IPS-18c (cell line): ENCODE results near the gene GLTPD2.

ENCODE experiments used
- H3K4me3 ChIP-seq: 2 replicates; pipeline ENCODE4 v1.7.0; 2013; ENCODE audit warnings: low read depth, mild to moderate bottlenecking, low read length, moderate library complexity; ENCODE audit not compliant: insufficient read depth
- H3K9me3 ChIP-seq: one replicate; pipeline ENCODE4 v1.6.1; 2013; ENCODE audit warnings: mild to moderate bottlenecking, low read length, moderate library complexity; ENCODE audit not compliant: control insufficient read depth, insufficient read depth

The GLTPD2 gene

DNA sequence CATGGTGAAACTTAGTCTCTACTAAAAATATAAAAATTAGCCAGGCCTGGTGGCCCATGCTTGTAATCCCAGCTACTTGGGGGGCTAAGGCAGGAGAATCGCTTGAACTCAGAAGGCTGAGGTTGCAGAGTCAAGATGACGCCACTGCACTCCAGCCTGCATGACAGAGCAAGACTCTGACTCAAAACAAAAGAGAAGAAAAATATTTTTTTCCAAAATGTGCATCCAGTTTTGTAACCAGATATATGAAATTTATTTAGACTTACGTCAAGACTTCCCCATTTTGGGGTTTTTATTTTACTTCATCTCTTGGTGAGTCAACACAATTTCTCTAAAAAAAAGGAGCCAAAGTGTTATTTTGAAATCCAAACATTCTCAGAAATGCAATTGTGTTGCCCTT, 22.6 kb upstream of the GLTPD2 start:
- no peak overlapping the region for H3K4me3 ChIP-seq
- no peaks in the 10 kb centered on the region for H3K9me3 ChIP-seq

- Histone ChIP-seq H3K4me3 (no peak overlapping the region), H3K9me3 (no peaks in the 10 kb centered on the region)
Measured at GRCh38 chr17:4766723-4767122, 22.0 kb upstream of the GLTPD2 start.

DNA sequence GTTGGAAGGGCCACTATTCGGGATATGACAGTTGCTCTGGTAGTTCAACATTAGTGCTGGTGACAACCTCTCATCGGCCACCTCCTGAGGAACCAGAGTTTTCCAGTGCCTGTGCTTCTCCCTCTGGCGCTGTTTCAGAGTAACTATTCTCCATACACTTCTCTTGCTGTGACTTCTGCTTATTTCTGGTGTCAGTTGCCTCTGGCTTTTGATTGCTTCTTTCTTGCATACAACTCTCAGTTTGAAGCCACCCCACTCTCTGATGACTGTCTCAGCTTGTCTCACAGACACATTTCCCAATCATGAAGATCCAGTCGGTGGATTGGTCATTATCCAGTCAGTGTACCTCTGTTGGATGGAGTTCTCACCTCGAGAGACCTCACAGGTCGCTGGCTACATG, 20.5 kb upstream of the GLTPD2 start:
- Histone ChIP-seq H3K4me3 (no peak overlapping the region), H3K9me3 (no peaks in the 10 kb centered on the region)

- Histone ChIP-seq H3K9me3 (no peaks in the 10 kb centered on the region), H3K4me3 (no peak overlapping the region)
Measured at GRCh38 chr17:4769628-4770027, 19.1 kb upstream of the GLTPD2 start.

DNA sequence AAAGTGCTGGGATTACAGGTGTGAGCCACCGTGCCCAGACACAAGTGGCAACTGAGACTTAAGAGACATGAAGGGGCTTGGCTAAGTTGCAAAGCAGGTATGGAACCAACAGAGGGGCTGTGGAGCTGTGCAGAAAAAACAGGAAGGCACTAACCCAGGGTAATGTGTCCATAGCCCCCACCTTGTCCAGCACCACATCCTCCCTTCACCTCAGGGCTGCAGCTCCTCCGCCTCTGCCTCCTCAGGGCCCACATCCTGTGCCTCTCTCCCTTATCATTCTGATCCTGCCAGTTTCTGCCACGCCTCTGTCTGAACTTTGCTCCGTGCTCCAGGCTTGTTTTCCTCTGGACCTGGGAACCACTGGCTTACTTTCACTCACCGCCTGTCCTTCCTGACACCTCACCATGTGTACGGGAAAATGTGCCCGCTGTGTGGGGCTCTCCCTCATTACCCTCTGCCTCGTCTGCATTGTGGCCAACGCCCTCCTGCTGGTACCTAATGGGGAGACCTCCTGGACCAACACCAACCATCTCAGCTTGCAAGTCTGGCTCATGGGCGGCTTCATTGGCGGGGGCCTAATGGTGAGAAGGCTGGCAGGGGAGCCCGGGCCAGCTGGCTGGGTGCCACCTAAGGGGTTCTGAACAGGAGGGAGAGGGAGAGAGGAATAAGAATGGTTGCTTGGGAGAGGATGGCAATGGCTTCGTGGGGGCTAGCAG, 17.1 kb upstream of the GLTPD2 start, which contains the start of gene TM4SF5:
TSS of gene TM4SF5 (plus strand) at position 368 of the 716 bp plus-strand sequence. CDS start at position 405, 37 bp downstream.
- no peaks in the 10 kb centered on the region for H3K9me3 ChIP-seq
- no peak within 1 kb of the TSS for H3K4me3 ChIP-seq

DNA sequence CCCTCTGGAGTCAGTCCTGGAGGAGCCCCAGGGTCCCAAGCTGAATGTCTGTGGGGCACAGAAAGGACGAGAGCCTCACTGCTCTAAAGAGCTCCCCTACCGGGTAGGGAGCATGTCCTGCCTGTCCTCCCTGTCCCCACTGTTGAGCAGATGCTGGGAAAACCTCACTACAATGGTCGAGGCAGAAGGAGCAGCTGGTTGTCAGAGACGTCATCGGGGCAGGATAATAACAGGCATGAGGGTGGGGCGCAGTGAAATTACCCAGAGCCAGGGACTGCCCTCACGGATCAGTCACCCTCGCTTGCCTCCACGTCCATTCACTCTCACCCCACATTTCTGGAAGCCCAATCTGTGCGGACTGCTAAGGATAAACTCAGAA, 16.5 kb upstream of the GLTPD2 start:
- no peaks in the 10 kb centered on the region for H3K9me3 ChIP-seq
- no peak overlapping the region for H3K4me3 ChIP-seq

DNA sequence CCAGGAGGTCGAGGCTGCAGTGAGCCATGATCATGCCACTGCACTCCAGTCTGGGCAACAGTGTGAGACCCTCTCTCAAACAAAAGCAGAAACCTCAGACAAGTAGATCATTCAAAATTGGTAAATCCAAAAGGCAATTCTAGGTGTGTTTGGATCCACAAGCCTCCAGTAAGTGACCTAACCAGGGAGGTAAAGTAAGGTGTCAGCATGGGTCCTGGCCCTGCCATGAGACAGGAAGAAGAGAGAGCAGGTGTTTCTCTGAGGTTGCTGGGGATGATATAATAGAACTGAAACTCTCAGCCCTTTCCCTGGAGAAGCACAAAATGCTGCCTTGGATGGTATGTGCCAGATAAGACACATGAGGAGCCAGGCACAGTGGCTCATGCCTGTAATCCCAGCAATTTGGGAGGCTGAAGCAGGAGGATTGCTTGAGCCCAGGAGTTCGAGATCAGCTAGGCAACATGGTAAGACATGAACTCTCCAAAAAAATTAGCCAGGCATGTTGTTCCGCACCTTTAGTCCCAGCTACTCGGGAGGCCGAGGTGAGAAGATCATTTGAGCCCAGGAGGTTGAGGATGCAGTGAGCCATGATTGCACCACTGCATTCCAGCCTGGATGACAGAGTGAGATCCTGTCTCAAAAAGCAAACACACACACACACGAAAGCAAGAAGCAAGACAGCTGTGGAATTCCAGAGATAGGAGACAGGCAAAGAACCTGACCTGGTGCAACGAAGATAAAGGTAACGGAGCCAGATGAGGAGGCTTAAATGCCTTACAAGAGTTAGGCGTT, 10.6 kb upstream of the GLTPD2 start:
- Histone ChIP-seq H3K4me3 (no peak overlapping the region), H3K9me3 (no peaks in the 10 kb centered on the region)

DNA sequence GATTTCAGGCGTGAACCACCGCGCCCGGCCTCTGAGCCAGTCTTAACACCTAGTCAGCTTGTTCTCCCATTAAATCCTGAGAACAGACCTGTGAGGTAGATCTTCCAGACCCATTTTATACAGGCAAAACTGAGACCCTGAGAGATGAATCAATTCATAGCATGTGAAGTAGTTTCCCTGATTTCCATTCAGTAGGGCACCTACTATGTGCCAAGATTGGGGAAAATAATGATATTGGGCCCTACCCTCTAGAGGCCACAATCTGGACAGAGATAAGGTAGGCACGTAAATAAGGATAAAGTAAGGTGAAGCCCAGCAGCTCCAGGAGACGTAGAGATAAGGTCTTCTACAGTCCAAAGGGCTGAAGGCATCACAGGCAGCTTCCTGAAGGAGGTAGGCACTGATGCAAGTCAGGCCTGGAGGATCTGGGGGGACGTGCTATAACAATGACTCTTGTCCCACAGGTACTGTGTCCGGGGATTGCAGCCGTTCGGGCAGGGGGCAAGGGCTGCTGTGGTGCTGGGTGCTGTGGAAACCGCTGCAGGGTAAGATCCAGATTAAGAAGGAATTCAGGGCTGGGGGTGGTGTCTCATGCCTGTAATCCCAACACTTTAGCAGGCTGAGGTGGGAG, 8.3 kb upstream of the GLTPD2 start:
- no peak overlapping the region for H3K4me3 ChIP-seq
- no peaks in the 10 kb centered on the region for H3K9me3 ChIP-seq

DNA sequence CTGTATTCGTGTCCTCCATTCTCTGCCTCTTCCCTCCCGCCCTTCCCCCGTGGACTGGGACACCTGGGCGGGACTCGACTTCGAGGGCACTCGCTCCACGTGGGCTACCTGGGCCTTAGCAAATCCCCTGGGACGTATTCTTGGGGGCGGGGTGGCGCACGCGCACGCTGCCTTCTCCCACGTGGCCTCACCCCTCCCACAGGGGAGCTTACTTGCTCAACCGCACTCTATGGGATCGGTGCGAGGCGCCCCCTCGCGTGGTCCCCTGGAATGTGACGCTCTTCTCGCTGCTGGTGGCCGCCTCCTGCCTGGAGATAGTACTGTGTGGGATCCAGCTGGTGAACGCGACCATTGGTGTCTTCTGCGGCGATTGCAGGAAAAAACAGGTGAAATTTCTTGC, 6.1 kb upstream of the GLTPD2 start:
- H3K4me3 ChIP-seq: no peak overlapping the region
- H3K9me3 ChIP-seq: no peaks in the 10 kb centered on the region

- H3K9me3 ChIP-seq: no peaks in the 10 kb centered on the region
- H3K4me3 ChIP-seq: no peak overlapping the region
Measured at GRCh38 chr17:4785311-4786105, 3.3 kb upstream of the GLTPD2 start.

DNA sequence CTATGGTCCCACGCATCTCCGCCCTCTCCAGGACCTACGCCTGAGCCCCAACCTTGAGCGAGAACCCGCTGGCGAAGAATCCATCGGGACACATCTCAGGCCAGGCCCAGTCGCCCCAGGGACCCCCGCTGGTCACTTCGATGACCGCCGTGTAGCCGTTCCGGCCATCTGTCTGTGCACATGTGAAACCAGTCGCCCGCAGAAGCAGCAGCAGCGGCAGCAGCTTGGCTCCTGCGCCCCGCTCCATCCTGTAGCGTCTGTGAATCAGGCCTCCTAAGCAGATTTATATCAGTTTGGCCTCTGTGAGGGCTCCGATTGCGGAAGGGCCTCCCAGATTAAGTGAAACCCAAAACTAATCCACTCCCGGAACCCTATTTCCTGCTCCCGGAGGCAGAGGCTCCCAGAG, 2.7 kb upstream of the GLTPD2 start, which contains the start of gene VMO1:
TSS of gene VMO1 (minus strand) at position 259 of the 406 bp plus-strand sequence. CDS start at position 247, 12 bp downstream.
- H3K4me3 ChIP-seq: no peak within 1 kb of the TSS
- no peaks in the 10 kb centered on the region for H3K9me3 ChIP-seq

DNA sequence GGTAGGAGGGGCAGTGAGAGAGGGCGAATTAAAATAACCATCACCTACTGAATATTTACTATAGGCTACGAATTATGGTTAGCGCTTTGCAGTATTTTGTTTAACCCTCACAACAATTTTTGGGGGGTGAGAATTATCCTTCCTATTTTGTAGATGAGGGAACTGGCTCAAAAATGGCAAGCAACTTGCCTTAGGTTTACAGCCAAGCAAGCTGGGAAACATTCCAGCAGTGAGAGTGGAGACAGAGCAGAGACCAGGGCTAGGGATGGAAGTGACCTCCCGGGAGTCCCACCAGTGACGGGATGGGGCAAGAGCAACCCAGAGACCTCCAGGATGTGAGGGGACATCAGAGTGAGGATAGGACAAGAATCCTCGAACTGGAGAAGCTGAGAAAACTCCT, 2.2 kb upstream of the GLTPD2 start:
- no peak overlapping the region for H3K4me3 ChIP-seq
- H3K9me3 ChIP-seq: no peaks in the 10 kb centered on the region

DNA sequence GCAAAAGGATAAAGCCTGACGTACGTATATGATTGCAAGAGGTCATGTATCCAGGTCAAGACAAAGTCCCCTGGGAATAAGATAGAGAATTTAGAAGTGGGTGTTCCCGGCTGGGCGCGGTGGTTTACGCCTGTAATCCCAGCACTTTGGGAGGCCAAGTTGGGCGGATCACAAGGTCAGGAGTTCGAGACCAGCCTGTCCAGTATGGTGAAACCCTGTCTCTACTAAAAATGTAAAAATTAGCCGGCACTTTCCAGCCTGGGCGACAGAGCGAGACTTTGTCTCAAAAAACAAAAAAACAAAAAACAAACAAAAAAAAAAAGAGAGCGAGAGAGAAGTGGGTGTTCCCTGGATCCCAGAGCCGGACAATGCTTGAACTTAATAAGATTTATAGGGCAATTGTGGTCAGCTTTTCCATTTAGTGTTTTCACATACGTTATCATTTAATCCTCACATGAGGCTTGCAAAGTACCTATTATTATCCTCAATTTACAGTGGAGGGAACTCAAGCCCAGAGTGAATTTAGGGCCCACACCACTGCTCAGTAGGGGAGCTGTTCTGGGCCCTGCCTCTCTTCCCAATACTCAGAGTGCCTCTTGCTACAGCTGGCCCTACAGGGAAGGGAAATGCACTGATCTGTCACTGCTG, 481 bp upstream of the GLTPD2 start:
- Histone ChIP-seq H3K4me3 (peak overlapping the region; percentile 80; the same call in 1 of the 2 replicates), H3K9me3 (no peaks in the 10 kb centered on the region)

DNA sequence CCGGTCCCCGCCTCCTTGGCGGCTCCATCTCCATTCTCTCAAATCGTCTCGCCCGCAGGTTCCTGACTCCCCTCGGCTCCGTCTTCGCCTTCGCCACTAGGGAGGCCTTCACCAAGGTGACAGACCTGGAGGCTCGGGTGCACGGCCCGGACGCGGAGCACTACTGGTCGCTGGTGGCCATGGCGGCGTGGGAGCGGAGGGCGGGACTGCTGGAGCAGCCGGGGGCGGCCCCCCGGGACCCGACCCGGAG, 862 bp downstream of the GLTPD2 start:
- Histone ChIP-seq H3K4me3 (peak overlapping the region; percentile 80), H3K9me3 (no peaks in the 10 kb centered on the region)

DNA sequence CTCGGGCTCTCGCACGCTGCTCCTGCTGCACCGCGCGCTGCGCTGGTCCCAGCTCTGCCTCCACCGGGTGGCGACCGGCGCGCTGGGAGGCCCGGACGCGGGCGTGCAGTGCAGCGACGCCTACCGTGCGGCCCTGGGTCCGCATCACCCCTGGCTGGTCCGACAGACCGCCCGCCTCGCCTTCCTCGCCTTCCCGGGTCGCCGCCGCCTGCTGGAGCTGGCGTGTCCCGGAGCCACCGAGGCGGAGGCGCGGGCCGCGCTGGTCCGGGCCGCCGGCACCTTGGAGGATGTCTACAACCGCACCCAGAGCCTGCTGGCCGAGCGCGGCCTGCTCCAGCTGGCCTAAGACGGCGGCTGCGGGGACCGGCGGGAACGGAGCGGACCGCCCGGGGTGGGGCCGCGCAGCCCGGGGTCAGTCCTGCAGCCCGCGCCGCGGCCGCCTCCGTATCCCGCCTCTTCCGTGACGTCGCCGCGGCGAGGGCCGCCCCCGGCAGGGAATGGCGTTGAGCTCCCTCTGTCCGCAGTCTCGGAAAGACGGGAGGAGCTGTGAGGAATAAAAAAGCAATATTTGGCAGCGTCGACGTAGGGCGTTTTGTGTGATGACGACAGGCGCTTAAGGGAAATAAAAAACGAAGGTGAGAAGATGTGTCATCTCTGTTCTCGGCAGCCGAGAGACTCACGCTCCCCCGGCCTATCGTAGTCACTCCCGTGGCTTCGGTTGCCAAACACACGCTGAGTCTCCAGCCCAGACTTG, 1.4 kb downstream of the GLTPD2 start:
- H3K9me3 ChIP-seq: no peaks in the 10 kb centered on the region
- H3K4me3 ChIP-seq: peak overlapping the region; percentile 80

- H3K4me3 ChIP-seq: peak overlapping the region; percentile 80
- H3K9me3 ChIP-seq: no peaks in the 10 kb centered on the region
Measured at GRCh38 chr17:4790705-4791088, 1.9 kb downstream of the GLTPD2 start.
